Measurements from ENCODE around the gene CPNE8. TPM values are rescaled to one million over a fixed set of nuclear protein-coding genes. Genes with fewer than 3 reads are reported as not detected.

The CPNE8 gene
- polyA plus RNA-seq, 1 donor from 2014 or later: 1.9 TPM

GRCh38 chr12:38912116-38912515 is 6.7 kb upstream of the CPNE8 start:
- Histone ChIP-seq H3K9me2 (ENCODE audit: insufficient read depth, low read length) (no peaks in the 10 kb centered on the region), H3K9me3 (ENCODE audit: low read length) (no peaks in the 10 kb centered on the region), H3K9ac (ENCODE audit: low read length) (no peak overlapping the region), H2AFZ (ENCODE audit: low read depth, low read length) (no peak overlapping the region), H3F3A (ENCODE audit: insufficient read depth, low read length, poor library complexity, severe bottlenecking) (no peaks in the 10 kb centered on the region), H3K27me3 (ENCODE audit: insufficient read depth, low read depth, low read length) (peaks cover 4% of the 10 kb centered on the region), H3K27ac (ENCODE audit: low read length) (no peak overlapping the region), H3K4me2 (ENCODE audit: low read length) (no peak overlapping the region), H3K36me3 (ENCODE audit: insufficient read depth, low read length) (no peaks in the 10 kb centered on the region), H3K4me3 (ENCODE audit: low read length) (no peak overlapping the region), H4K20me1 (ENCODE audit: insufficient read depth) (no peaks in the 10 kb centered on the region), H3K79me2 (replicated peaks; ENCODE audit: insufficient read depth, low read length) (no peaks in the 10 kb centered on the region)
- TF ChIP-seq TAF1 (IDR thresholded peaks at IDR 0.05; ENCODE audit: low read depth): no peak
- TF ChIP-seq SMC3 (conservative IDR thresholded peaks at IDR 0.05; ENCODE audit: poor library complexity): no peak

GRCh38 chr12:38911611-38912010 is 6.2 kb upstream of the CPNE8 start:
- Histone ChIP-seq H3K9ac (ENCODE audit: low read length) (no peak overlapping the region), H3K4me3 (ENCODE audit: low read length) (no peak overlapping the region), H3K4me2 (ENCODE audit: low read length) (no peak overlapping the region), H3K36me3 (ENCODE audit: insufficient read depth, low read length) (no peaks in the 10 kb centered on the region), H3K9me3 (ENCODE audit: low read length) (no peaks in the 10 kb centered on the region), H3K27me3 (ENCODE audit: insufficient read depth, low read depth, low read length) (peaks cover 8% of the 10 kb centered on the region), H3K27ac (ENCODE audit: low read length) (no peak overlapping the region), H3K9me2 (ENCODE audit: insufficient read depth, low read length) (no peaks in the 10 kb centered on the region), H4K20me1 (ENCODE audit: insufficient read depth) (no peaks in the 10 kb centered on the region), H3F3A (ENCODE audit: insufficient read depth, low read length, poor library complexity, severe bottlenecking) (no peaks in the 10 kb centered on the region), H2AFZ (ENCODE audit: low read depth, low read length) (no peak overlapping the region), H3K79me2 (replicated peaks; ENCODE audit: insufficient read depth, low read length) (no peaks in the 10 kb centered on the region)
- TF ChIP-seq MXI1 (conservative IDR thresholded peaks at IDR 0.05; ENCODE audit: poor library complexity, severe bottlenecking) (no peak), POLR2AphosphoS5 (IDR thresholded peaks at IDR 0.05) (no peak), TAF1 (IDR thresholded peaks at IDR 0.05; ENCODE audit: low read depth) (no peak), REST (IDR thresholded peaks at IDR 0.05; ENCODE audit: borderline replicate concordance) (no peak), EZH2 (IDR thresholded peaks at IDR 0.05; ENCODE audit: borderline replicate concordance, insufficient read depth, low read length, poor library complexity, severe bottlenecking) (no peak), EP300 (conservative IDR thresholded peaks at IDR 0.05; ENCODE audit: poor library complexity, severe bottlenecking) (no peak), RAD21 (conservative IDR thresholded peaks at IDR 0.05) (no peak), SMC3 (conservative IDR thresholded peaks at IDR 0.05; ENCODE audit: poor library complexity) (no peak), CTCF (IDR thresholded peaks at IDR 0.05; ENCODE audit: poor library complexity, severe bottlenecking) (no peak)

Measured in neural cell (in vitro differentiated cells).